ENCODE results near the gene MSANTD7. TPM values are rescaled to one million over a fixed set of nuclear protein-coding genes. Genes with fewer than 3 reads are reported as not detected.

Gene MSANTD7
- total RNA-seq, 1 experiment from 2014 or later, result 14.3 TPM

DNA sequence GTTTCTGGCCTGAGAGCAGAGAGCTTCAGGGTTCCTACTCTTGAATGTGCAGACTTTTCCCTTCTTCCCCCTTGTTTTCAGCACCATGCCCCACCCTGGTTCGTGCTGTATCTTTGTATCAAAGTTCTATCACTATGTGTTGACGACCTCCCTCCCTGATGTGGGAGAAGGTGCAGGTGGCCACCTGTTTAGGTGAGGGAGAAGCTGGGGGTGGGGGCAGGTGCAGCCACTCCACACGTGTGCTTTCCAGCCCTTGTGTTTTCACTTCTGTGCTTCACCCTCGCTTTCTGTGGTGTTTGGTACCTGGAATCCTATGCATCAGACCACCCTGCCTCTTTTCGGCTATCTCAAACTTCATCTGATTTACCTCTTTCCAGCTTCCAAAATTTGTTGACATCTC, 20.9 kb downstream of the MSANTD7 start:
- H2AFZ ChIP-seq (ENCODE audit: low read depth, low read length, poor library complexity, severe bottlenecking), result no peak overlapping the region
- no TSS peak for BruUV-seq (replicated peaks)
- H3K36me3 ChIP-seq (ENCODE audit: control insufficient read depth in 1 of 2, insufficient read depth in 2 of 2, low read length in 2 of 2), result peaks cover 0 to 12% of the 10 kb centered on the region in 2 experiments; a peak in 2 of 4 replicates
- ATAC-seq, result no peak
- H3K4me1 ChIP-seq (ENCODE audit: control insufficient read depth in 1 of 2, insufficient read depth in 2 of 2, low read length in 2 of 2), result no peaks in the 10 kb centered on the region
- POLR2A ChIA-PET, result no interaction called here
- intact Hi-C loops (cut with micrococcal nuclease), result no loop called here
- H3K9ac ChIP-seq (ENCODE audit: low read length), result no peak overlapping the region
- no peak overlapping the region for H3K27ac ChIP-seq (ENCODE audit: low read depth, low read length)
- no peak for DNase-seq (ENCODE audit: low read depth, low spot score)
- no peak for TF ChIP-seq ZFX (IDR thresholded peaks at IDR 0.05)
- TF ChIP-seq SRF (IDR thresholded peaks at IDR 0.05; ENCODE audit: low read depth), result no peak
- TF ChIP-seq EGR1 (IDR thresholded peaks at IDR 0.05; ENCODE audit: low read depth), result no peak
- TF ChIP-seq CBX3 (IDR thresholded peaks at IDR 0.05; ENCODE audit: low read depth), result no peak
- TF ChIP-seq ELF1 (IDR thresholded peaks at IDR 0.05; ENCODE audit: borderline replicate concordance, low read depth), result no peak
- TF ChIP-seq ZNF274 (IDR thresholded peaks at IDR 0.05; ENCODE audit: low read depth, low read length), result no peak
- TF ChIP-seq POLR2A (IDR thresholded peaks at IDR 0.05; ENCODE audit: borderline replicate concordance, extremely low read depth, insufficient read depth, insufficient read length), result no peak
- TF ChIP-seq POLR2AphosphoS5 (IDR thresholded peaks at IDR 0.05; ENCODE audit: low read depth, low read length), result no peak
- no peak for TF ChIP-seq EZH2 (IDR thresholded peaks at IDR 0.05)
- TF ChIP-seq ZBTB33 (IDR thresholded peaks at IDR 0.05; ENCODE audit: extremely low read depth, insufficient replicate concordance, low read length), result no peak
- TF ChIP-seq, protein P1, sequence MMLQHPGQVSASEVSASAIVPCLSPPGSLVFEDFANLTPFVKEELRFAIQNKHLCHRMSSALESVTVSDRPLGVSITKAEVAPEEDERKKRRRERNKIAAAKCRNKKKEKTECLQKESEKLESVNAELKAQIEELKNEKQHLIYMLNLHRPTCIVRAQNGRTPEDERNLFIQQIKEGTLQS (IDR thresholded peaks at IDR 0.05), result no peak
- no peak for TF ChIP-seq CEBPB (IDR thresholded peaks at IDR 0.05; ENCODE audit: low read depth)
- TF ChIP-seq EZH2phosphoT487 (IDR thresholded peaks at IDR 0.05; ENCODE audit: borderline replicate concordance), result no peak
- TF ChIP-seq, protein P2, sequence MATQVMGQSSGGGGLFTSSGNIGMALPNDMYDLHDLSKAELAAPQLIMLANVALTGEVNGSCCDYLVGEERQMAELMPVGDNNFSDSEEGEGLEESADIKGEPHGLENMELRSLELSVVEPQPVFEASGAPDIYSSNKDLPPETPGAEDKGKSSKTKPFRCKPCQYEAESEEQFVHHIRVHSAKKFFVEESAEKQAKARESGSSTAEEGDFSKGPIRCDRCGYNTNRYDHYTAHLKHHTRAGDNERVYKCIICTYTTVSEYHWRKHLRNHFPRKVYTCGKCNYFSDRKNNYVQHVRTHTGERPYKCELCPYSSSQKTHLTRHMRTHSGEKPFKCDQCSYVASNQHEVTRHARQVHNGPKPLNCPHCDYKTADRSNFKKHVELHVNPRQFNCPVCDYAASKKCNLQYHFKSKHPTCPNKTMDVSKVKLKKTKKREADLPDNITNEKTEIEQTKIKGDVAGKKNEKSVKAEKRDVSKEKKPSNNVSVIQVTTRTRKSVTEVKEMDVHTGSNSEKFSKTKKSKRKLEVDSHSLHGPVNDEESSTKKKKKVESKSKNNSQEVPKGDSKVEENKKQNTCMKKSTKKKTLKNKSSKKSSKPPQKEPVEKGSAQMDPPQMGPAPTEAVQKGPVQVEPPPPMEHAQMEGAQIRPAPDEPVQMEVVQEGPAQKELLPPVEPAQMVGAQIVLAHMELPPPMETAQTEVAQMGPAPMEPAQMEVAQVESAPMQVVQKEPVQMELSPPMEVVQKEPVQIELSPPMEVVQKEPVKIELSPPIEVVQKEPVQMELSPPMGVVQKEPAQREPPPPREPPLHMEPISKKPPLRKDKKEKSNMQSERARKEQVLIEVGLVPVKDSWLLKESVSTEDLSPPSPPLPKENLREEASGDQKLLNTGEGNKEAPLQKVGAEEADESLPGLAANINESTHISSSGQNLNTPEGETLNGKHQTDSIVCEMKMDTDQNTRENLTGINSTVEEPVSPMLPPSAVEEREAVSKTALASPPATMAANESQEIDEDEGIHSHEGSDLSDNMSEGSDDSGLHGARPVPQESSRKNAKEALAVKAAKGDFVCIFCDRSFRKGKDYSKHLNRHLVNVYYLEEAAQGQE (IDR thresholded peaks at IDR 0.05; ENCODE audit: low read depth), result no peak
- no peak for TF ChIP-seq RAD21 (IDR thresholded peaks at IDR 0.05; ENCODE audit: low read depth)
- no peak for TF ChIP-seq CTCF (IDR thresholded peaks at IDR 0.05 in 2 of 3, conservative IDR thresholded peaks at IDR 0.05 in 1 of 3; ENCODE audit: borderline replicate concordance in 1 of 3, insufficient read depth in 1 of 3, low read depth in 2 of 3, low read length in 2 of 3)
- TF ChIP-seq MAX (IDR thresholded peaks at IDR 0.05), result no peak
- TF ChIP-seq TCF7L2 (IDR thresholded peaks at IDR 0.05; ENCODE audit: borderline replicate concordance, extremely low read depth, insufficient read depth, insufficient read length), result no peak
- no peak for TF ChIP-seq FOSL1 (IDR thresholded peaks at IDR 0.05; ENCODE audit: low read depth)
- no peak for TF ChIP-seq JUND (IDR thresholded peaks at IDR 0.05)
- no peaks in the 10 kb centered on the region for H4K20me1 ChIP-seq (ENCODE audit: insufficient read depth)
- H3K27me3 ChIP-seq (ENCODE audit: insufficient read depth, low read length), result no peaks in the 10 kb centered on the region
- no peaks in the 10 kb centered on the region; the same call in 1 of the 2 replicates for H3K79me2 ChIP-seq (ENCODE audit: insufficient read depth, low read length)
- no peaks in the 10 kb centered on the region for H3K9me2 ChIP-seq (ENCODE audit: insufficient read depth)
- H3K4me3 ChIP-seq (replicated peaks in 1 of 2; ENCODE audit: low read depth in 1 of 2, low read length in 2 of 2), result no peak overlapping the region
- no peak overlapping the region for H3K4me2 ChIP-seq (ENCODE audit: low read length)
- CTCF ChIA-PET, result interaction anchor here (0.6 kb wide), 1 partner anchor 11 kb away, joined by 3 read pairs; no protein-coding TSS in a partner anchor
- H3K9me3 ChIP-seq (ENCODE audit: control insufficient read depth in 1 of 2, insufficient read depth in 1 of 2, low read depth in 1 of 2, low read length in 2 of 2), result no peaks in the 10 kb centered on the region
- RAD21 ChIA-PET (ENCODE audit: low non-redundant PET in 1 of 2, low total read pairs in 2 of 2, uncharacterized antibody in 2 of 2, unreplicated experiment in 2 of 2), result no interaction called here
